ENCODE results near the gene IL34.

The IL34 gene

GRCh38 chr16:70678898-70679670 lies 32.7 kb downstream of the IL34 start:
- H3K4me3 ChIP-seq (ENCODE audit: low read depth, low read length), result no peak overlapping the region
- DNase-seq (ENCODE audit: low read depth), result no peak
- no peak for TF ChIP-seq CTCF (IDR thresholded peaks at IDR 0.05; ENCODE audit: insufficient read depth, low read depth, low read length, missing control alignments)

- no peak overlapping the region for H3K4me3 ChIP-seq (ENCODE audit: low read depth, low read length)
- DNase-seq (ENCODE audit: low read depth), result no peak
- TF ChIP-seq CTCF (IDR thresholded peaks at IDR 0.05; ENCODE audit: insufficient read depth, low read depth, low read length, missing control alignments), result peak; percentile 46
These were observed 33.5 kb downstream of the IL34 start for GRCh38 chr16:70679671-70680494.

- TF ChIP-seq CTCF (IDR thresholded peaks at IDR 0.05; ENCODE audit: insufficient read depth, low read depth, low read length, missing control alignments), result no peak
- DNase-seq (ENCODE audit: low read depth), result no peak
- no peak overlapping the region for H3K4me3 ChIP-seq (ENCODE audit: low read depth, low read length)
These were observed 34.4 kb downstream of the IL34 start for GRCh38 chr16:70680495-70681381.

GRCh38 chr16:70681382-70682238 lies 35.3 kb downstream of the IL34 start:
- no peak for DNase-seq (ENCODE audit: low read depth)
- TF ChIP-seq CTCF (IDR thresholded peaks at IDR 0.05; ENCODE audit: insufficient read depth, low read depth, low read length, missing control alignments), result no peak
- H3K4me3 ChIP-seq (ENCODE audit: low read depth, low read length), result no peak overlapping the region

- TF ChIP-seq CTCF (IDR thresholded peaks at IDR 0.05; ENCODE audit: insufficient read depth, low read depth, low read length, missing control alignments), result no peak
- no peak overlapping the region for H3K4me3 ChIP-seq (ENCODE audit: low read depth, low read length)
- no peak for DNase-seq (ENCODE audit: low read depth)
These were observed 36.1 kb downstream of the IL34 start for GRCh38 chr16:70682239-70683145.

All from GM12865 (cell line).